DMS153 (cell line): ENCODE results near the gene DOK3.
"Not testable (repeated sequence)": the region's sequence is repeated elsewhere in the genome, so short reads cannot be mapped to it uniquely, and the experiment has no call there.

Experiments
- DNase-seq: peaks from one replicate; lab custom pipeline; 2025; lab: John Stamatoyannopoulos, UW

DOK3 gene

DNA sequence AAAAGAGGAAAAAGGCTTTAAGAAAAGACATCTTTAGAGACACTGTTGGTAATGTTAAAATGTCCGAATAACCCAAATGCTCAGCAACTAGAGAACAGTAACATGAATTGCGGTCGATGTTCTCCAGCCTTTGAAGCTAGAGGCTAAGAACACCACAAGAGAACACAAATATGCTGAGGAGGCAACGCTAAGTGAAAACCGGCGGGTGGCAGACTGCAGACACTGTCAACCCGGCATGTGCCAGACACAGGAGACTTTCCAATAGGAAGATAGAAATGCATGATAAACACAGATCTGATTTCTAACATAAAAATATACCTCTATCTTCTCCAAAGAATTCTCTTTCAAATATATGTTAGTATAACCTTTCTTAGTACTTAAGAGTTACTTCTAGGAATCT, 25.5 kb upstream of the DOK3 start:
- DNase-seq: no peak

DNA sequence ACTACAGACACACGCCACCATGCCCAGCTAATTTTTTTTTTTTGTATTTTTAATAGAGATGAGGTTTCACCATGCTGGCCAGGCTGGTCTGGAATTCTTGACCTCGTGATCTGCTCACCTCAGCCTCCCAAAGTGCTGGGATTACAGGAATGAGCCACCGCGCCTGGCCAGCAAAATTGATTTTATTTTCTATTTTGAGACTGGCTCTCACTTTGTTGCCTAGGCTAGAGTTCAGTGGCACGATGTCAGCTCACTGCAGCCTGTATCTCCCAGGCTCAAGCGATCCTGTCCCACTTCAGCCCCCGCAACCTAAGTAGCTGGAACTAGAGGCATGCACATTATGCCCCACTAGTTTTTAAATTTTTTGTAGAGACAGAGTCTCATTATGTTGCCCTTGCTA, 24.8 kb upstream of the DOK3 start:
- DNase-seq: not testable (repeated sequence)

DNA sequence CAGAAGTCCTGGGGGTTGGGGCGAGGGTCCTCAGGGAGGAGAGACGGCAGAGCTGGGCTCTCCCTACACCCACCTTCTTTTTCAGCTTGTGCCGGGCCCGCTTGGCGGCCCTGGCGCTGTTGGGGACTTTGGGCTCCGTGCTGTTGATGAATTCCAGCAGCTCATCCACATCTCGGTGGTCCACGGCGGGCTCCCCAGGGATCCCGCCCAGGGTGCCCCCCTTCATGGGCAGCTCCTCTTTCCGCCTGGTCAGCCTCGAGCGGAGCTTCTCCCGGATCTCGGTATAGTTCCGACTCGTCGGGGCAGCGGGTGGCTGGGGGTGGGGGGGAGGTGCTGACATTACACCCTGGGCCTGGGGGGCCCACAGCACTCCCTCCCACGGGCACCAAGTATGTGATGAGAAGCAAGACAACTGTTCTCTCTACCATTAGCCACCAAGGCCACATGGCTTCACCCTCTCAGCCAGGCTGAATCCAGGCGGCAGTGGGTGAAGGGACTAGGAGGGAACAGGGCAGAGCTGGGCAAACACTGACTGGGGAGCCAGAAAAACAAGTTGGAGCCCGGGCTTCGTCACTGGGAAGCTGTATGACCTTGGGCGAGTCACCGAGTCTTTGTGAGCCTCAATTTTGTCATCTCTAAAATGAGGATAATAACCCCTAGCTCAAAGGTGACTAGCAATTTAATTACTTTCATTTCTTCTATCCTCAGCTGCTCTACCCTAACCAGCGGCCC, 21.7 kb upstream of the DOK3 start:
- no peak for DNase-seq

DNA sequence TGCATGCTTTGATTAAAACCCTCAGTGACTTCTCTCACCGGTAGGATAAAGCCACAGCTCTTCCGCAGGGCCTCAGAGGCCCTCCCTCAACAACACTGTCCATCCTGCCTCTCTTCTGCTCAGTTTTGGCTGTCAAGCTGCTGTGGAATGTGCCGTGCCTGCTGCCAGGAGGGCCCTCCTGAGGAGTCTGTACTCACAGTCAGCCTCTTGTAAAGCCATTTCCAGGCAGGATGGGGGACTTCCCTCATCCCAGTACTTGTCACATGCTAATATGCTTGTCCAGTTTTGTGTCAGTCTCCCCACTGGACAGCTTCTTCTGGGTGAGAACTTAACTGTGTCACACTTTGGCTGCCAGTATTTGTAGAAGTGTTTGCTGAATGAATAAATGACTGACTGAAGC, 21.0 kb upstream of the DOK3 start:
- DNase-seq: no peak

DNA sequence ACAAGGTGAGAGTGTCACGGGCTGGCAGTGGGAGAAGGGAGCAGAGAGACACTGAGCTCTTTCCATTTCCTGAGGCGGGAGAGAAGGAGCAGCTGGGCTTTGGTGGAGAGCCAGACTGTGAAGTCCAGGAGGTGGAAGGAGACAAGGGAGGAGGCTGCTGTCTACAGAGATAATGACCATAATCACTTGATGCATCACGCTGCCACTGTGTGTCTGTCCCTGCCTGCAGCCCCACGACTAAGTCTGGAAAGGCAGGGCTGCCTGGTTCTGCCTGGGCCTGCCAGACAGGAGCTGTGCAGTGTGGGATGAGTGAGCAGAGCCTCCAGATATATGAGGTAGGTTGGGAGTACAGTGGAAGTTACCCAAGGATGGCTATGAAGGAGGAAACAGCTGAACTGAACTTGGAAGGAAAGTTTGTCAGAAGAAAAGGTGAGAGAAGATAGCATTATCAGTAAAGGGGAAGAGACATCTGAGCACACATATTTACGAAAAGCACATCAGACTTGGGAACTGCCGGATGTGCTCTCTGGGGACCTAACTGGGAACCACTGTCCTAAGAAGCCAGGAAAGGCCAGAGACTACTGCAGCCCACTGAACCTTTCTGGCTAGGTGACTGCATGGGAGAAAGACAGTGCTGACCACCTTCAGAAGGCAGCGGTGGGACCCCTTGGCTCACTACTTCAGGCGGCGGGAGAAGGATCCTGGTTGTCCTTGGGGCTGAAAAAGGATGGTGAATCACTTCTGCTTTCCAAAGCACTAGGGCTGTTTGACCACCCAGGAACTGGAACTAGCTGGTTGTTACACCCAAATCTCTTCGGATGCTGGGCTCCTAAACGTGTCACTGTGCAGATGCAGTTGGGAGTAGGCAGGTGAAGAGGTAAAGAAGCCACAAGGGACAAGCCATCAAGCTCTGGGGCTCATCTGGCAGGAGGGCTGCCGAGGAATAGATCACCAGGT, 19.9 kb upstream of the DOK3 start:
- DNase-seq: no peak

DNA sequence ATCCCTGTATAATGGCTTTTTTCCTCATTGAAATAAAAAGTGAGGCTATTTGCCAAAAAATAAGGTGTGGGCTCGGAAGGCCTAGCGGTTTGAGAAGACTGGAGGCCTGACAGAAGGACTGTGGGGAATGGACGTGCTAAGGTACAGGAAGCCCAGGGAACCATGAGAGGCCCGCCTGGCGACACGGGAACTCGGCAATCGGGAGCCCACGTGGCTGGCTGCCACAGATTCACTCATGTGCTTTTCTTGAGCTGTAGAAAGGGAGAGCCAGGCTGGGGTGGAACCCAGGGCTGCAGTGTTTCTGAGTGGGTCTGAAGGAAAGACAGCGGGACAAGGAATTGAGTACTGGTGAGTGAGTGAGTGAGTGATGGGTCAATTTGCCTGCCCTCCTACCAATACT, 19.0 kb upstream of the DOK3 start:
- no peak for DNase-seq

DNA sequence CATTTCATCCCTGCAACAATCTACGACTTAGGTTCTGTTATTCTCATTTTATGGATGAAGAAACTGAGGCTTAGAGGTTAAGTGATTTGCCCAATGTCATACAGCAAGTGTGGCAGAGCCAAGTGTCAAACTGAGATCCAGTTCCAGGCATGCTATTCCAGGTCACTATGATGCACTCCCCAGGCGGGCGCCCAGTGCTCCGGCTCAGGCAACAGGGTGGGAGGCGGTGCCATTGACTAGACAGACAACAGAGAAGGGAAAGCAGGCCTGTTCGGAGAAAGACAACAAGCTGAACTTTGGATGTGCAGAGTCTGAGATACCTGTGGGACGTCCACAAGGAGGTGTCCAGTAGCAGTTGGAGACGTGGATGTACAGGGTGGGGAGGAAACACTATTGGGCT, 18.0 kb upstream of the DOK3 start:
- no peak for DNase-seq

DNA sequence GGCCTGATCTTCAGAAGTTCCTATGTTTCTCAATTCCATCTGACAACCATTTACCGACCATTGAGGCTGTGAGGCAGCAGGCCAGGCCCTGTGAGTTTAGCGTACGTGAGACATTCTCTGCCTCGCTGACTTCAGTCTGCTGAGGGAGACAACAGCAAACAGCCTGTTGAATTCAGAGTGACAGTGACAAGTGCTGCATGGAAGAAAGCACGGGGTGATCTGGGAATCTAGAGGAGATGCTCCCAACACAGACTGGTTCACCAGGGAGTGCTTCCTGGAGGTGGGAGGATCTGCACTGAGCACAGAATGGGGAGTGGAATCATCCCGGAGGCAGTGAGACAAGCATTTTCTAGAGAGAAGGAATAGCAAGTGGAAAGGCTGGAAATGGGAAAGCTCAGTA, 17.2 kb upstream of the DOK3 start:
- DNase-seq: no peak

DNA sequence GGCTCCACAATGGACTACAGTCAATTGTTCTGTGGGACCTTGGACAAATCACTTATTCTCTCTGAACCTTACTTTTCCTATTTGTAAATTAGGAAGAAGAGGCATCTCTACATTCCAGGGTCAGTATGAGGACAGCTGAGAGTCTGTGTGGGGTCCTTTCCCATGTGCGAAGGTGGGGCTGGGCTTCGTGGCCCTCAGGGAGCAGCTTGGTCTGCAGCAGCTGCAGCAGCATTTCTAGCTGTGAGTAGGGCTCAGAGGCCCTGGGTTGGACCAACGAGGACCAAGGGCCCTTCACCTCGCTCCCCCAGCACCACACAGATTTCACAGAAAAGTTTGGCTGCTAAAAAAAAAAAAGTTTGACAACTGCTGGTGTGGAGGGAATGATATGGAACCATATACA, 16.6 kb upstream of the DOK3 start:
- DNase-seq: no peak

DNA sequence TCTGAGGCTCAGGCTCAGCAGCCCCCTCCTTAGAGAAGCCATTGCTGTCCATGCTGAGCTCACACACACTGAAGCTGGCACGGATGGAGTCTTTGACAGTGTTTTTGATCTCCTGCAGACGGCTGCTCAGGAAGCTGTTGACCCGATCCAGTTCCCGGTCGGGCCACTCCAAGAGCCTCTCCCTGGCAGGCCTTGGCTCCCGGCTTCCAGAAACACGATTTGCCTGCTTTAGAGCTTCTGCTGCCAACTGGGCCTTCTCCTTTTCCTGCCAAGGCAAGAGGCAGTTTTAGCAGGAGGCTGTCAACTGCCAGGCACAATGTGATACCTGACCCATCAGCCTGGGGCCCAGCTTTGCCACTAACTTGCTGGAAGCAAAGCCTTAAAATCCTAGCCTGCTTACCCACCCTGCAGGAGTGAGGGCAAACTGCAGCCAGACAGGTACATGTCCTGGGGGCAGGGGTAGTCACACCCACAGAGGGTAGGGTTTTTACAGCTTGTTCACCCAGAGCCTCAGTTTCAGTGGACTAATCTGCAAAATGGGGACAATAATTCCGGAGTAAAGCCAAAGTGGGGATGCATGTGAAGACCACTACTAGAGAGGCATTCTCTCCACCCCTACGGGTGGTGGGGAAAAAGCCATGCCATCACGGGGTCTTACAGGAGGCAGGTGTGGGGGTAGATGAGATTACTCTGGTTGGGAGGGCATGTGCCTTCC, 15.5 kb upstream of the DOK3 start:
- no peak for DNase-seq

DNA sequence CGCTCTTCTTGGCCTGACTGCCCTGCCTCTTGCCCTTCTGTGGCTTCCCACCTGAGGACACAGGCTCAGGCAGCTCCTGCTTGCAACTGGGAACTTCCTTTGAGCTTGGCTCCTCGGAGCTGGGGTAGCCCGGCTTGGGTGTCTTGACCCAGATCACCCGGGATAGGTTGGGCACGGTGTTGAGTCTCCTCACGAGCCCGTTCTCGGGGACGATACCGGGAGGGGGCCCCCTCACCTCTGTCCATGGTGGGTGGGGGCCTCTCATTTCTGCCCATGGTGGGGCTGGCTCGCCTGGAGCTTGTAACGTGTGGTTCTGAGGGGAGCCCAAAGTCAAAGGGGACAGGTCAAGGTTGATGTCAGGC, 14.9 kb upstream of the DOK3 start:
- no peak for DNase-seq

DNA sequence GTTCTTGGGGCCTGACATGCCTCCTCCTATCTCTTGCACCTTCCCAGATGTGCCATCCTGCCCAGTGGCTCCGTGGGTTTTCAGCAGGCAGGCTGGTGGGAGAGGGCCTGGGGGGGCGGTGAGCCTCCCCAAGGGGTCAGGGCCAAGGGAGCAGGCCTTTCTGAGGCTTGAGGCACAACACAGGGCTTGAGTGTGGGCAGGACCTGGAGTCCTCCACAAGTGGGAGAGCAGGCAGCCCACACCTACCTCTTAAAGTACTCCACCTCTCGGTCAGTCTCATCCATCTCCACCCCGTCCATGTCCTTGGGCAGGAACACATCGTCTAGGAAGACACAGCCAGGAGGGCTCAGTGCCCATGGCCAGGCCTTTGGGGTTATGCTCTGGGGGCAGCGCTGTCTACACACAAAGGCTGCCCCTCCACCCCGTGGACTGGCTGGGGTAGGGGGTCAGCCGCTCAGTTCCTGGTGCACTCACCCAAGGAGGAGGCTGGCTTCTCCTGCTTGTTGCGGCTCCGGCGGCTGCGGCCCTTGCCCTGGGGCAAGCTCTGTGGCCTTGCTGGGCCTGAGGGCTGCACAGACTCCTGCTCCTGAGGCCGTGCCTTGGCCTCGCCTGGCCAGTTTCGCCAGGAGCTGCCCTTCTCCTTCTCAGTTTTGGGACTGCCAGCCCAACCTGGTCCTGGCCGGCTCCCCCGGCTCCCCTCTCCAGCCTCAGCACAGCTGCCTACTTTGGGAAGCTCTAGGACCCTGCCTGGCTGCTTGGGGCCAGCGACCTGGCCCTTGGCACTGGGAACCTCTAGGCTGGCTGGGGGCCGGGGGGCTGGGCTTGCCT, 14.3 kb upstream of the DOK3 start:
- DNase-seq: no peak

DNA sequence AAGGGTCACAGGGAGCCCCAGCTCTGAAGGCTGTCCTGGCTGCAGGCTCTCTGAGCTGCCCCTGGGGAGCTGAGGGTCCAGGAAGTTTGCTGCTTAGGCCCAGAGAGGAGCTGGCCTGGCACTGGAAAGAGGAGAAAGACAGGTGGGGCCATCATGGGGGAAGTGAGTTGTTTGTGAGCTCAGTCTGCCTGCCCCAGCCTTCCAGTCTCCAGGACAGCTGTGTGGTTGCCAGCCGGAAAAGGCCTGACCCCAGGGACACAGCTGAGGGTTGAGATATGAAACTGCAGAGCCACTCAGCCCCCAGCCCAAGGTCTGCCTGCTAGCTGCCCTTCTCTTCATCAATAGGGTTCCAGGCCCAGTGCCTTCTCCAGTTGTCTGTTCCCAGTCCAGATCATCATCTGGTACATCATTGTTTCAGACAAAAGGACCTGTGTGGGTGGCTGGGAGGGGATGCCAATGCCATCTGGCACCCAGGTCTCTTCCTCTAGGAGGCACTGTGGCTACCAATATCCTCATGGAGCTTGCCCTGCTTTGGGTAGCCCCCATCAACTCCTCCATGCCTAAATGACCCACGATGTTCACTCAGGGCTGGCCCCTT, 11.4 kb upstream of the DOK3 start:
- DNase-seq: no peak

DNA sequence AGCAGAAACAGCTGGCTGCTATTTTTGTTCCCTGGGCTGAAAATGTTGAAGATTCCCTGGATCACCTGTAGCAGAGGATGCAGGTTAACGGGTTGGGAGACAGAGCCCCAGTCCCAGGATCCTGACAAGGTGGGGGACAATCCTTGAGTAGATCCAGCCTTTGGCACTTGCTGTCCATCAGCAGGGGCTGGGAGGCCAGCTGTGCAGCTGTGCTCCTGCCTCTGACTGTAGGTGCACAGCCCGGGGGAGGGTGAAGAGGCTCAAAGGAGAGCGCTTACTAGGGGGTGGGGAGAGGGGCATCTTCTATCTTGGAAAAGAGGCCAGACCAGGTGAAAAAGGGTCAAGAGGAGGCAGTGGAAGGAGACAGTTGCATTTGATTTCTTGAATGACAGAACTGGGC, 10.6 kb upstream of the DOK3 start:
- DNase-seq: no peak

DNA sequence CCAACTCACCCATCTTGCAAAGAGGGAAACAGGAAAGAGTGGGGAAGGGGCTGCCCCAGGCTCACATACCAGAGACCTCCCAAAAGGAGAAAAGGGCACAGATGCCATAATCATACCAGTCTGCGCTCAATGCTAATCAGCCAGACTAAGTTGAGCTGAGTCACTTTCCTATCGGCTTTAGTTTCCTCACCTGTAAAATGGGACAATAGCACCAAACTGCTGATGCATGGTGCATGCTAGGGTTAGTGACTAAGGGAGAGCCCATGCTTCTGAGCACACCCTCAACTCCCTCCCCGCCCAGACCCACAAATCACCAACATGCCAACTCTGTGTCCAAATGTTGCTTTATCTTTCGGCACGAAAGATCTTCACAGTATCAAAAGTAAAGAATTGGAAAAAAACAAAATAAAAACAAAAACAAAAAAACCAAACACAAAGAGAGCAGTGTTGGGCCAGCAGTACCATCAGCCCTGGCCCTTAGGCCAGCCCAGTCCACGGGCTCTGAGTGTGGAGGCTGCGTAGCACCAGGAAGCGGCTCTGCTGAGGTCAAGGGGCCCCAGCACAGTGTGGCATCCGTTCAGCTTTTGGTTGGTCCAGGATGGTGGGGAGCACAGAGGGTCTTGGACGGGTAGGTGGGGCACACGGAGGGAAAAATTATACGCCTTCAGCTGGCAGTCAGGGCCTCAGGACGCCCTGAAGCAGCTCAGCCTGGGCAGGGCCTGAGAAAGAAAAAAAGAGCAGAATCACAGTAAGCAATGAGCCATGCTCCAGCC, 10.0 kb upstream of the DOK3 start:
- DNase-seq: no peak

DNA sequence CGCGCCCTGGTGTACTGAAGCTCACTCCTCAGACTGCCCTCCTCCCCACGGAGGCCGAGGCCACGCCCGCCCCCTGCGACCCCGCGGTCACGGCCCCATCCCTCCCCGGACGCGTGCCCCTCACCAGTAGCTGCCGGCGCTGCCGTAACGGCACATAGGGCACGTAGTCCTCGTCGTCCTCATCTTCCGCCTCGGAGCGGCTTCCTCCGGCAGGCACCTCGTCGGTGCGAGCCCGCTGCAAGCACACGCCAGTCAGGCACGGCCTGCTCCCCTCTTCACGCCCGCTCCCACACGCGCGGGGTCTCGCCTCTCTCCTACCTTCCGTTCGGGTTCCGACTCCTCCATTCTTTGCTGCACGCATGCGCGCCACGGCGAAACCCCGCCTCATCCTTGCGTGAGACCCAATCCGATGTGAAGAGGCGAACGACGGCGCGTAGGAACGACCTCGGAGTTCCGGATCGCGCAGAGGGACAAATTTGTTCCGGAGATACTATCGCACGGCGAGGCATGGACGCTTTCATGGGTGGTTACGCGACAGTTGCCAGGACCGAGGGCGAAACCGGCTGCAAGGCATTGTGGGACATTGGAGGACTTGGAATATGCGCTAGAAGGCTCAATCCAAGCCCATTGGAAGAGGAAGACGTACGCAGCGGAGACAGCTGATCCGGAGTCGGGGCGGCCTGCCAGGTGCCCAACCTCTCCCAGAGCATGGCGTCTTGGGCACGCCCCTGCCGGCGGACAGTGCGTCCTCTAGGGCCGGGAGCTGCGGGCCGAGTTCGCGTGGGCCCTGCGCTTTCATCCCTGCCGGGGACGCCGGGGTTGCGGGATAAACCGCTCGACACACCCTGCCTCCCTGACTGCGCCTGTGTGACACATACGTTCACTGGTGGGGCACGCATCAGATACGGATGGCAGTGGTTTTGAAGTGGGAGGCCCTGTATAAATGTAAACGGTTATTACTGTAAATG, 7.3 kb upstream of the DOK3 start, which contains the start of gene DDX41:
Gene DDX41, minus strand, starts transcription at position 361 of the 968 bp plus-strand sequence. Its CDS starts 16 bp downstream, at position 345.
- DNase-seq: peak; percentile 89

DNA sequence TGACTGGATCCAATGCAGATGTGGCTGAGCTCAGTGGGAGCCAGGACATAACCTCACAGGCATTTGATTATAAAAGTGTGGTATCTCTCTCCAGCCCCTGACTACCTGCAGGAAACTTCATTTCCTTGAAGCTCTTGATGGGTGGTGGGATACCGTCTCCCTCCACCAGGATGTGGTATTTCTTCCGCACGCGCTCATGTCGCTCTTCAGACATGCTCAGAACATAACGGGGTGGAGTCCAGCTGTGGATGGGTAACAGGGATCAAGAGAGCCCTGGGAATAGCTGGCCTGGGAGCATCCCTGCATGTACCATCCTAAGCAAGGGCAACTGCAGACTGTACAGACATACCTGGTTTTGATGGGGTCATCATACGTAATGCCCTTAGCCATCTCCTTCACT, 6.0 kb upstream of the DOK3 start:
- DNase-seq: no peak

DNA sequence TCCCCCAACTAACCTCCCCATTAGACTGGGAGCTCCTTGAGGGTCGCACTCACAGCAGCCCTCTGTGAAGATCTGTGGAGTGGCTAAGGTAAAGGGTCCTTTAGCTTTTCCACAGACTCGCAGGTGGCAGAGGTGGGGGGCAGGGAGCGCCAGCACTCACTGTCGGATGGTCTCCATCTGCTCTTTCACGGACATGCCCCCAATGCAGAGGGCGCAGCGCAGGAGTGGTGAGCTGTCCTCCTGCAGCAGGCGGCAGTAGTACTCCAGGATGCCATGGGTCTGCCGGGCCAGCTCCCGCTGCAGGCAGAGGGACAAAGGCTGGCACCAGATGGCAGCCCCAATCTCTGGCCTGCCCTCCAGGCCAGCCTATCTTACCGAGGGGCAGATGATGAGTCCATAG, 4.9 kb upstream of the DOK3 start:
- no peak for DNase-seq

DNA sequence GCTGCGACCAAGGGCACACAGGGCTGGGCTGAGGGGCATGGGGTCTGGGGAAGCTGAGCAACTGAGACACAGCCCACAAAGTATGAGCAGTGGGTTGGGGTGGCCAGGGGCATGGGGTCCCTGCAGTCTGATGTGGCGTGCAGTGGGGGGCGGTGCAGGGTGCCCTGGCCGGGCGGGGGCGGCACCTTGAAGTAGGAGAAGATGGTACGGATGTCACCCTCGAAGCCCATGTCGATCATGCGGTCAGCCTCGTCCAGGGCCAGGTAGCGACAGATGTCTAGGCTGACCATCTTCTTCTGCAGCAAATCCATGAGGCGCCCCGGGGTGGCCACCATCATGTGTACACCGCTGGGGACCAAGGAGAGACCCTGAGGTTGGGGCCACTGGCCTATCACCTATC, 3.9 kb upstream of the DOK3 start:
- no peak for DNase-seq
